Testis (tissue), 3 donors: ENCODE measurements around the gene AGXT. TPM values are rescaled to one million over a fixed set of nuclear protein-coding genes. Genes with fewer than 3 reads are reported as not detected.

Experiments used
- DNase-seq: peaks from one replicate; pipeline ENCODE4 v3.0.0-alpha.2; 2019
- H3K27ac ChIP-seq, 2 donors: fragments of 200-600 bp; sonication (generic); one replicate each; pipeline ENCODE4 v1.5.1; 2019
- H3K27me3 ChIP-seq: fragments of 200-600 bp; sonication (generic); one replicate; pipeline ENCODE4 v1.5.1; 2019
- H3K36me3 ChIP-seq: fragments of 200-600 bp; sonication (generic); one replicate; pipeline ENCODE4 v1.5.1; 2017; ENCODE audit warnings: low read depth; ENCODE audit errors: missing control alignments
- H3K4me1 ChIP-seq: fragments of 200-600 bp; sonication (generic); one replicate; pipeline ENCODE4 v1.5.1; 2019
- H3K4me3 ChIP-seq, 2 donors: fragments of 200-600 bp; sonication (generic); one replicate each; pipeline ENCODE4 v1.5.1; 2017 to 2019
- H3K9me3 ChIP-seq: fragments of 200-600 bp; sonication (generic); one replicate; pipeline ENCODE4 v1.5.1; 2017
- CTCF ChIP-seq, 3 experiments: fragments of 450-650 bp in 2 of 3; fragments of 200-600 bp in 1 of 3; sonication (generic) in 1 of 3; IDR thresholded peaks; one replicate each; pipeline ENCODE4 v1.5.1; 2016 to 2019; ENCODE audit warnings: antibody characterized with exemption in 3 of 3, mild to moderate bottlenecking in 2 of 3, moderate library complexity in 1 of 3
- POLR2A ChIP-seq: fragments of 450-650 bp; IDR thresholded peaks from one replicate; pipeline ENCODE4 v1.6.1; 2017; ENCODE audit warnings: antibody characterized with exemption, mild to moderate bottlenecking, moderate library complexity
- WGBS, 2 donors: methylation state at CpG; one replicate each; pipeline ENCODE4 v1.1.5; 2018; 5-methylcytosine and 5-hydroxymethylcytosine counted together
- intact Hi-C: fragments of 100-400 bp; cut with DNase I; formaldehyde crosslinking; loops from one replicate; pipeline ENCODE4 v1.15.1; 2023; ENCODE audit warnings: low total_unique reads
- polyA plus RNA-seq: library from polyadenylated mRNA; stranded (reverse); fragments of 350-450 nt; fragmentation: Illumina TruSeq; extraction: RNeasy Lipid Tissue Mini Kit (QIAGEN cat#74804); gene quantifications from one replicate; pipeline ENCODE4 v1.2.3, GENCODE V29; 2014; ENCODE audit warnings: low read depth, low replicate concordance; ENCODE audit not compliant: insufficient read depth
- total RNA-seq, 2 donors: library from RNA; depleted of rRNA; stranded (reverse); fragments of >200 nt; gene quantifications; one replicate each; pipeline ENCODE4 v1.2.3, GENCODE V29; 2016

The AGXT gene
- total and polyA plus RNA-seq, 3 donors from 2014 or later, result 0.24 to 0.51 TPM; not detected in 1

DNA sequence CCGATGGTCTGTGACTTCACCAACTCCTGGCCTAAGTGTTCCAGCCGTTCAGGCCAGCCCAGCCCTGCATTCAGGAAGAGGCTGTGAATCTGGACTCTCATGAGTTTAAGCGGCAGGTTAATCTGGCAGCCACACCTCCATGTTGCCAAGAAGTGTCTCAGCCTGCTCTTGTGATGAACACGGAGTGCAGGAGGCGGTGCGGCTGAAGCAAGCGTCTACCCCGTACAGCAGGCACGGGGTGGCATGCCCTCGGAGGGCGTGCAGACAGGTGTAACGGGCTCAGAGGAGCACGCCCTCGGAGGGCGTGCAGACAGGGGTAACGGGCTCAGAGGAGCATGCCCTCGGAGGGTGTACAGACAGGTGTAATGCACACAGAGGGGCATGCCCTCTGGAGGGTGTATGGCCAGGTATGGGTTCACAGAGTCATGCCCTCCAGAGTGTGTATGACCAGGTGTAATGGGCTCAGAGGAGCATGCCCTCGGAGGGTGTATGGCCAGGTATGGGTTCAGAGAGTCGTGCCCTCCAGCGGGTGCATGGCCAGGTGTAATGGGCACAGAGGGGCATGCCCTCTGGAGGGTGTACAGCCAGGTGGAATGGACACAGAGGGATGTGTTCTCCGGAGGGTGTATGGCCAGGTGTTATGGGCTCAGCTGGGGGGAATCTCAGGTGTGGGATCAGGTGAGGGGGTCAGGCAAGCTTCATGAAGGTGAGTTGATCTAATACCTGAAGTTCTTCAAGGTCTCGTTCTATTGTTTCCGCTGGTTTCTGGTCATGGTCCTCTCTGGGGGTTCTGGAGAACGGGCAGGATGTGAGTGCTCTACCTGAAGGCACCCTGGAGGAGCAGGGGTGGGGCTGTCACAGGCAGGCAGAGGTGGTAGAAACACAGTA, 60.1 kb downstream of the AGXT start:
- TF ChIP-seq CTCF (IDR thresholded peaks at IDR 0.05) (no peak), POLR2A (no peak)
- H3K27me3 ChIP-seq, result no peaks in the 10 kb centered on the region
- intact Hi-C loops, result no loop called here
- DNase-seq, result peak; percentile 4
- 95 to 96% methylated on average over 11 to 24 of the region's 24 CpGs for WGBS, 2 donors
- H3K4me3 ChIP-seq, result no peak overlapping the region
- H3K9me3 ChIP-seq, result no peaks in the 10 kb centered on the region
- H3K36me3 ChIP-seq, result no peaks in the 10 kb centered on the region
- no peak overlapping the region for H3K27ac ChIP-seq
- H3K4me1 ChIP-seq, result peaks cover 2% of the 10 kb centered on the region

DNA sequence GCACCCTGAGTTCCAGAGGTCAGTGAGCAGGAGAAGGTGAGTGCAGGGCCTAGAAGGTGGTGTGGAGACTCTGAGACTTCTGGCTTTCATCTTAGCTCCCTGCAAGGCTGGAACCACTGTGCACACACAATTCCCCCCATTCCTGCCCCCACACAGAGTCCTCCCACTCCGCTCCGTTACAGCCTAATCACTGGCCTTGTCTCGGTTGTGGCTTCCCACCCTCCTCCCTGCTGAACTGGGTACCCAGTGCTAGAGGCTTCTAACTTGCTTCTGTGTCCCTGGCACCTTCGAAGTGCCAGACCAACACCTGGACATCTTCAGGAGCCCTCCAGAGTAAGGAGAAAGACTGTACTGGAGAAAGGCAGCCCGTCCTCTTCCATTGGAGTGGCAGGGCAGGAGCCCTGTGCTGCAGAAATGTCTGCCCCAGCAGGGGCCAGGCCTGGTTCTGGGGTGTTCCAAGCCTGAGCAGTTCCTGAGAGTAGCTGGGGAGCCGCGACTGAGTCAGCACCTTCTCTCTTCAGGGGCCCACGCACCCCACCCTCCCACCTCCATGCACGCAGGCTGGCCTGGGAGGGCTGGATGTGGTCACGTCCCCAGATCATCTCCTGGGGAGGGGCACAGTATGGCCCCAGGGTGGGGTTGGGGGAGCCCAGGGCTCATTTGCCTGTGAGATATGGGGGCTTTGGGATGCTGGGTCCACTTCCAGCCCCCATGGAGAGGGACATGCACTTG, 60.9 kb downstream of the AGXT start:
- TF ChIP-seq POLR2A (no peak), CTCF (IDR thresholded peaks at IDR 0.05) (no peak)
- Histone ChIP-seq H3K9me3 (no peaks in the 10 kb centered on the region), H3K27me3 (no peaks in the 10 kb centered on the region), H3K4me1 (peaks cover 10% of the 10 kb centered on the region), H3K27ac (no peak overlapping the region), H3K36me3 (no peaks in the 10 kb centered on the region), H3K4me3 (no peak overlapping the region)
- 77 to 83% methylated on average over 8 to 10 of the region's 10 CpGs for WGBS, 2 donors
- peak; percentile 11 for DNase-seq
- intact Hi-C loops, result no loop called here

Other genes starting within 250 kb of the AGXT start
- 10 to 100 TPM in 1 of 2 donors, 1 to 10 TPM in 1; 9.5 to 11.5 TPM for gene GPR35, start 243.3 kb upstream of the AGXT start, total RNA-seq
- 3.1 TPM for gene GPR35, start 243.3 kb upstream of the AGXT start, polyA plus RNA-seq
- not detected for gene AQP12B, start 185.9 kb upstream of the AGXT start, total RNA-seq
- gene AQP12B, start 185.9 kb upstream of the AGXT start, polyA plus RNA-seq, result not detected
- not detected for gene AQP12A, start 177.0 kb upstream of the AGXT start, total RNA-seq
- not detected for gene AQP12A, start 177.0 kb upstream of the AGXT start, polyA plus RNA-seq
- gene KIF1A, start 48.6 kb upstream of the AGXT start, total RNA-seq, result 10 to 100 TPM; 37.0 to 42.1 TPM
- gene KIF1A, start 48.6 kb upstream of the AGXT start, polyA plus RNA-seq, result 33.5 TPM
- not detected for gene MAB21L4, start 27.3 kb downstream of the AGXT start, total RNA-seq
- gene MAB21L4, start 27.3 kb downstream of the AGXT start, polyA plus RNA-seq, result 1.1 TPM
- gene CROCC2, start 37.5 kb downstream of the AGXT start, total RNA-seq, result under 1 TPM; 0.43 to 0.55 TPM
- 0.51 TPM for gene CROCC2, start 37.5 kb downstream of the AGXT start, polyA plus RNA-seq
- 100 to 1,000 TPM in 1 of 2 donors, 10 to 100 TPM in 1; 82.7 to 107 TPM for gene SNED1, start 129.8 kb downstream of the AGXT start, total RNA-seq
- 15.8 TPM for gene SNED1, start 129.8 kb downstream of the AGXT start, polyA plus RNA-seq
- 10 to 100 TPM; 26.4 to 40.6 TPM for gene MTERF4, start 233.5 kb downstream of the AGXT start, total RNA-seq
- gene MTERF4, start 233.5 kb downstream of the AGXT start, polyA plus RNA-seq, result 37.3 TPM